Hematopoietic multipotent progenitor cell treated with erythropoietin and hydrocortisone succinate and interleukin-3 and kit ligand, for 8 days (in vitro differentiated cells): ENCODE results near the gene GABRR1.

Source experiments
- DNase-seq: peaks from one replicate; pipeline ENCODE4 v3.0.0-alpha.2; 2015

Gene GABRR1

DNA sequence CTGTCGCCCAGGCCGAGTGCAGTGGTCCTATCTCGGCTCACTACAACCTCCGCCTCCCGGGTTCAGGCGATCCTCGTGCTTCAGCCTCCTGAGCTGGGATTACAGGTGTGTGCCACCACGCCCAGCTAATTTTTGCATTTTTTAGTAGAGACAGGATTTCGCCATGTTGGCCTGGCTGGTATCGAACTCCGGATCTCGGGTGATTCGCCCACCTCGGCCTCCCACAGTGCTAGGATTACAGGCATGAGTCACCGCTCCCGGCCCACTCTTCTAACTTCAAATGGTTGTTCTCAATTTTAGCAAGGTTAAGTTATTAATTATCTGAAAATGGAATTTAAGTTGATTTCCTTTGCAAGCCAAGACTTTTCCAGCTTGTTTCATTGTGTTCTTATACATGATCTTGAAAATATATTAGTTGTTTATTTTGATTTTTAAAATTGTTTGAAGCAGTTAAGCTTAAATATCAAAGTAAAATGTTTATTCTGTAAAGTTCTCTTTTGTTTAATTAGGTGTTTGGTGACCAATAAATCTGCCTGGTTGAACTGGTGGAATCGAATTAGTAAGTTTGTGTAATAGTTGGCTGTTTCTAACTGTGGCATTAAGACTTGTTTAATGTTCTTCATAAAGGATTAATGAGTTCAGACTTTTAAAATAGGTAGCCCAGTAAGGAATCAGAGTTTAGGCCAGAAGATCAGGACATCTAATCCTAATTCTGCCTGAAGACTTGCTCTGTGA, 69.0 kb downstream of the GABRR1 start:
- DNase-seq, result no peak

DNA sequence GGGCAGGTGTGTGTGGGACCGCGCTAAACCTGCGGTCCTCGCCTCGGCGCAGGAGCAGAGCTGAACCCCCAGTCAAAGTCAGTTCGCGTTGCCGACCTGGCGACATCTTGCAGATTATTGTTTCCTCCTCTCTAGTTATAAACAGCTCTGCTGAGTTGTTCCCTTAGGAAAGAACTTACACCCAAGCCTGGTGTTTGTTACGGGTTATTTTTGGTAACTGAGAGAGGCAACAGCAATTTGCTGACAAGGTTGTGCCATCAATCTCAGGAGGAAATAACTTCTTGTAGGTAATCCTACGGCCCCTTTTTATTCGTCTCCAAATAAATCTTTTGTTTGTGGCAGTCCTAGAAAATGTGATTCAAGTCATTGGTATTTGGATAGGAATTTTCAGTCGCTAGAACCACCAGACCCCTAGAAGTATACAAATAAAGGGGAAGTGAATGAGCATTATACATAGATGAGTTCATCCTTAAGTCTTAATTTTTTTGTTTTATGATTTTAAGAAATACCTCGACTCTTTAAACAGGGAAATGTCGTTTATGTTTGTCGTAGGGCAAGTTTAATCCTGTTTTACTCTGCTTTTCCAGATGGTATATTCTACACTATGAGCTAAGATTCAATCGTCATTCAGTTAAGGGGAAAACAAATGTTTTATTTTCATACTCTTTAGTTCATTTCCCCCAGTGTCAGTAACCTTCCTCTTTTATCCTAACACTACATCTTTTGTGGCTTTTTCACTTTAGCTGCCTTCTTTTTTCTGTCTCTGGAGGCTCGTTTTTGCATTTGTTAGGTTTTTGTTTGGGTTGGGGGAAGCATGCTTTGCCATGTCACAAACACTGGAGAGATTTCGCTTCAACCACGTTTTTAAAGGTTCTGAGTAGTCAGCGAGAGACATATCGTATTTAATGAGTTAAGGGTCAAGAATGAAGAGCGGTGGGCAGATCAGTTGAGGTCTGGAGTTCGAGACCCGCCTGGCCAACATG, 70.1 kb downstream of the GABRR1 start:
- peak; percentile 26 for DNase-seq

GRCh38 chr6:89145956-89146717, 71.0 kb downstream of the GABRR1 start, which contains the start of gene PM20D2:
PM20D2 (plus strand) TSS chr6:89146055; CDS start chr6:89146145, 90 bp downstream.
- peak; percentile 68 for DNase-seq

DNA sequence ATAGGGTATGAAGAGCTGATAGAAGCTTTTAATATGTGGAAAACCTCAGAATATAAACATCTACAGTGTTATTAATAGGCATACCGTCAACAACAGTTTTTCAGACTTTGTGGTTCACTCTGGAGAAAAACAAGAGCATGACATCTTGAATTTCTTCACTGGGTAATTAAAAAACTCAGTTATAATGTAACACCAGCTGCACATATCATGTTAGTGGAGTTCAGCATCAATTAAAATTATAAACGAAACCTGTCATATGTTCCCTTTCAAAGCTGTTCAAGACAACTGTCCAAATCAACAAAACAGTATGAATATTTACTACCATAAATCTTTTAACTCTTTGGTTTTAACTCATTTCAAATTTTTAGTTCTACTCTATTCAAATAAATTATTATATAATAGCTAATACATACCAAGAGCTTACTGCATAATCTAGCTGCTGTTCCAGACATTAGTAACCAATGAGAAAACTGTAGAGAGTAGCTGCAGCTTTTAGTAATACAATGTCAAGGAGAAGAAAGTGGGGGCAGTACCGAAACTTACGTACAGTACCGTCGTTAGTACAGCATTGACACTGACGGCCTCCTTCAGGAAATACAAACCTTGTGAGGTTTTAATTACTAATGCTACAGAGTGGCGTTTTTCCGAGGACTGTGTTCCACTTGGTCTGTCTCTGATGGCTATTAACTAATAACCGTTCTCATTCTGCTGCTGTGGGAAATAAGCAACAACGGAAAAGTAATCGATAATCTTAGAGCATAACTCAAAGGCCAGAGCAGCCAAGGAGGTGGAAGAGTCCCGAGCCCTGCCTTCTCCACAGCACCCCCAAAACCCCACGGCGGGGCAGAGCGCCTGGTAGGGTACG, 71.8 kb downstream of the GABRR1 start:
- peak; percentile 60 for DNase-seq

GRCh38 chr6:89144354-89144906, 72.7 kb downstream of the GABRR1 start:
- DNase-seq, result peak; percentile 83

DNA sequence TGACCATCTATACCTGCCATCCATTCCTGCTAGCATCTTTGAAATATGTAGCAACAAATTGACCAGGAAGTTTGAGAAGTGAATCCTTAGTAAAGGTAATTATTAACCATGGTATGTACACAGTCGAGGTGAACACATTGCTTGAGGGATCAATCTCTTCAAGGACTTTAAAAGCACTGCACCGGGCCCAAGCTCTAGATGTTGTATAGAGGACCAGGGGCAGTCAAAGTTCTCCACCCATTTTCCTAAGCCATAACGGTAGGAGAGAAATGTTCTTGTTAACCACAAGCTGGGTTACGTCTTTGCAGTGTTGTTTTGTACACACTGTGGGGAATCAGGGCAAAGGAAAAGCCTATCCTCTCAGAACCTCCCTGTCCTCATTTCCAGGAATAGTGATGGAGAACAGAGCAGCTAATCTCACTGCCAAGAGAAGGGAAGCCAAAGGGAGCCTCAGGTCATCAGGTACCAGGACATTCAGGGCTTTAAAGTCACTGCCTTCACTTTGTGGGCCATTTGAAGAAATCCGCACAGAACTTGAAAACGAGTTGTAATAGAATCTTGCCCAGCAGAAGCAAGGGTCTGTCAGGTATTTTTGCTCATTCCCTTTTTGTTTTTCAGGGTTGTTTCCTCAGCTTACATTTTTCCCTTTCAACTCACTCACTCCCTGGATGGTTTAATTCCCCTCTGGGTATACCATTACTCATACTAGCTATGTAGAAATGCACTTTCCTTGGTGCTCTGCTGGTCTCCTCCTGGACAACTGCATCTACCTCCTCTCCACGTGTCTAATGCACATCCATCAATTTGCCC, 76.6 kb downstream of the GABRR1 start:
- no peak for DNase-seq

DNA sequence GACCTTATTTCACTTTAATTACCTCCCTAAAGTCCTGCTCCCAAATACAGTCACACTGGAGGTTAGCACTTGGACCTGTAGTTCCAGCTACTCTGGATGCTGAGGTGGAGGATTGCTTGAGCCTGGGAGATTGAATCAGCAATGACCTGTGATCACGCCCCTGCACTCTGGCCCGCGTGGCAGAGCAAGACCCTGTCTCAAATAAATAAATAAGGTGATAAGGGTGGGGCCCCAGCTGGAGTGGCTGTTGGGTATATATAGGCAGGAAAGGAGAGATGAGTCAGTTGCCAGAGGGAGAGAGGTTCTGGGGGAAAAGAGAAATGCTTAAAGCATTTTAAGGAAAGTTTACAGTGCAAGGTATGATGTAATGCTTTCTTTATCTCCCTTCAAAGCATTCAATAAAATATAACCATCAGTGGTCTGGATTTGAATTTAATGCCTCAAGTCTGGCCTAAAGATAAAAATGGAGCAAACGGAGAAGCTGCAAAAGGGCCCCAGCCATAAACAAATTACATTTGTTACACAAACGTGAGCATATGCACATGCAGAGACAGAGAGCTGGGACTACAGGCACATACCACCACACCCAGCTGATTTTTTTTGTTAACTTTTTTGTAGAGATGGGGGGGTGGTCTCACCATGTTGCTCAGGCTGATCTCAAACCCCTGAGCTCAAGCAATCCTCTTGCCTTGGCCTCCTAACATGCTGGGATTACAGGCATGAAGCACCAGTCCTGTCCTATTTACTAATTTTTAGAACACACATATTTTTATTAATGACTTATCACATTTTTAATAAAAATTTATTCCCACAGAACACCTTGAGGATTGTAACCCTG, 77.4 kb downstream of the GABRR1 start:
- no peak for DNase-seq

GRCh38 chr6:89138173-89138572, 79.0 kb downstream of the GABRR1 start:
- no peak for DNase-seq

DNA sequence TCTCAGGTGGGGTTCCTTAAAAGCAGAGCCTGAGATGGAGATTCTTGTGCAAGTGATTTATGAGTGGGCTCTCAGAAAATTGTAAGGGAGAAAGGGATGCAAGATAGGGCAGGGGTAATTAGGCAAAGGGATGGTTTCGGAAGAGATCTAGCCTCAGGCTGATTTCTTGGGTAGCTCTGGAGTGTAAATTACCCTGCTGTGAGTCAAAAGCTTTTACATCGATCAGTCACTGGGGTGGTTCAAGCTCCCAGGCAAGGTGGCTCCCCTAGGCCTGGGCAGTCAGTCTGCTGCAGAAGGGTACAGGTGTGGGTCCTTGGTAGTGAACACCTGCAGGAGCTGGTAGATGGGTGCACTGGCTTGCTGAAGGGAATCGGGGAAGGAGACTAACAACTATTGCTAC, 82.4 kb downstream of the GABRR1 start:
- no peak for DNase-seq

DNA sequence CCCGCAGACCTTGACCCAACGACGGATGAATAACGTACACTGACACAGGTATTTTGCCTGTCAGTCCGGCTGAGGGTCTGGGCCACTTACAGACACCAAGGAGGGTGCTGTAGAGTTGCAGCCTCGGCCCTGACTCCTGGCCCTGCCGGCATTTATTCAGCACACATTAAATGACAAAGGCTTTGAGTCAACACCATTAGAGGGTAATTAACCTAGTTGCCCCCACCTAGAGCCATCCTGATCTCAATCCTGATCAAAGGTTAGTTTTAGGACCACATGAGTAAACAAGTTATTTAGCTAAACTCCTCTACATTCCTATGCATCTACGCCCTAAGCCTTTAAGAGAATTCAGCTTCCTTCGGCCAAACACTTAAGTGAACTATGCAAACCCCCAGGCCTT, 83.2 kb downstream of the GABRR1 start:
- no peak for DNase-seq

- no peak for DNase-seq
Observed at GRCh38 chr6:89132057-89132456, 85.1 kb downstream of the GABRR1 start.

DNA sequence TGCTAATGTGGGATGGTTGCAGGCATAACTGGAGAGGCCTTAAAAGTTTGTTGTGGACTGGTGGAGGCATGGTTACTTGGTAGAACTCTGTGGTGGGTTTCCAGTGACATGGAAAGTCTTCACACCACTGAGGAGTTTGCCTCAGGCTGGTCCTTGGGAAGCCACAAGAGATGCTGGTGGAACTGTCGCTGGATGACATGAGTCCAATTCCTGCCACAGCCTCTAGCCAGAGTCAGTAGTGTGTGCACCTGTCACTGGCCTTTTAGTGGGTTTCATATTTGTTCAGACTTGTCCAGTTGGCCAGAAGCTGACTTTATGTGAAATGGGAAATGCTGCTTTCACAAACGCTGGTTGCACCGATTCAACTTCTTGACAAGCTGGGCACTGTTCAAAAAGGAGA, 85.6 kb downstream of the GABRR1 start:
- DNase-seq, result no peak

DNA sequence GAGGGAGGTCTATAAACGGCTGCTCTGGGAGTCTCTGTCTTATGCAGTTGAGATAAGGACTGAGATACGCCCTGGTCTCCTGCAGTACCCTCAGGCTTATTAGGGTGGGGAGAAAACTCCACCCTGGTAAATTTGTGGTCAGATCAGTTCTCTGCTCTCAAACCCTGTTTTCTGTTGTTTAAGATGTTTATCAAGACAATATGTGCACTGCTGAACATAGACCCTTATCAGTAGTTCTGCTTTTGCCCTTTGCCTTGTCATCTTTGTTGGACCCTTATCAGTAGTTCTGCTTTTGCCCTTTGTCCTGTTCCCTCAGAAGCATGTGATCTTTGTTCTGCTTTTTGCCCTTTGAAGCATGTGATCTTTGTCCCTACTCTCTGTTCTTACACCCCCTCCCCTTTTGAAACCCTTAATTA, 88.9 kb downstream of the GABRR1 start:
- DNase-seq, result peak; percentile 58
